CD4-positive, alpha-beta T cell treated with Interleukin-6 at 100 ng/mL for 8 hours (primary cell): ENCODE data around the gene HMX2.
"Not testable (repeated sequence)": the region's sequence is repeated elsewhere in the genome, so short reads cannot be mapped to it uniquely, and the experiment has no call there.

ENCODE experiments used
- DNase-seq: peaks from one replicate; pipeline ENCODE4 v3.0.0-alpha.2; 2020; ENCODE audit warnings: mixed read lengths, low spot score

HMX2 gene

DNA sequence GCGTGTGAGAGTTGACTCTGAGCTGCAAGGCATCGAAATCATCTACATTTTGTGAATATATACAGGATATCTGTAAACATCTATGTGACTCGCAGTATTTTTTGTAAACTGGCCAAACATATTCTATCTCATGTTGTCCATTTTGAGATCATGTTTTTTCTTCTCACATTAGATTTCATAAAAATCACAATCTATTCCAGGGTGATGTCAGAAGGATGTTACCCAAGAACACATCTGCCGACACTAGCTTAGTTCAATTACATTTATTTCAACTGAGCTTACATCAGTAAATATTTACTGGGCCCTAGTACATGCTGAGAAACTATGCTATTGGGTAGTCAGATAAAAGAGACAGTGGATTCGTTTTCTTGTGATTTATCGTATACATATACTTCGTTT, 3.8 kb downstream of the HMX2 start:
- no peak for DNase-seq

DNA sequence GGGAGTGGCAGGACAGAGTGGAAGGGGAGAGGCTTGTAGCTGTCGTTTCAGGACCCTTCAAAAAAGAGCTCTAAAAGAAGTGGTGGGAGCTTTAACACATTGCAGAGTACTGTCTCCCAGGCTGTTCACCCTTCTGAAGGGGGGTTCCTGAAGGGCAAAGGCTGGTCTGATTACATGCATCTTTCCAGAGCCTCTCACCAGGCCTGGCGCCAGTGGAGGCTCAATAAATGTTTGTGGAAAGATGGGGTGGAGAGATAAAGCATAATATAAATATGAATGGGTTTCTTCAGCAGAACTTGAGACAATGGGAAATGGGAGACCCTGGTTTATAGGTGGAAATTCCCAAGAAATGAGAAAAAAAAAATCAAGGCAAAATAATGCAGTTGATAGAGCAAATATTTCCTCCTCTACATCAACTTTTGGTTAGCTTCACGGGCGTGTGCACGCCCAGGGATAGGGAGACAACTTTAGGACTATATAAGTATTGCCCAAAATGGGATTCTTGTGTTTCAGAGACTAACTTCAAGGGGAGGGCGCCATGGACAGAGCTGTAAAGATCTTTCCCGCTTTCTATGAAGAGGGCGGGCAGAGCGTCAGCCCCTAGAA, 5.7 kb downstream of the HMX2 start:
- DNase-seq, result no peak

DNA sequence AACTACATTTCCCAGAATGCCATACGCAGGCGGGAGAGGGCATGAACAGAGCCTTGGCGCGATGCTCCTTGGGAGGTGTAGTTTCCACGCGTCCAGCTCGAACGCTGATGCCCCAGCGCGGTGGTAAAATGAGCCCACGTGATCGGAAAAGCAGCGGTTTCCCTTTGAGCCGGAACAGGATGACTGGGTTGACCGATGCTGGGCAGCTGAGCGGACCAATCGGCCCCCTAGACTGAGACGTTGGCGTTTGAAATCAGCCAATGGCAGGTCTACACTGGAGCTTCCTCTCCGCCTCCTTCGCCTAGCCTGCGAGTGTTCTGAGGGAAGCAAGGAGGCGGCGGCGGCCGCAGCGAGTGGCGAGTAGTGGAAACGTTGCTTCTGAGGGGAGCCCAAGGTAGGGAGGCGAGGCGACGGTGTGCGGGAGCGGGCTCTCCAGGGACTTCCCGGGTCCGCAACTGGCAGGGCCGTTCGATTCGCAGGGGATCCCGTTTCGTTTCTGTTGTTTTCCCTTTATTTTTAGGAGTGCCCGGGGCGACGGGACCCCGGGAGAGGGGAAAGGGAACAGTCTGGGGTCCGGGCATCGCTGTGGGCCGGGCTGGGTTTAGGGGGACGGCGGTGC, 6.3 kb downstream of the HMX2 start, which contains the start of gene BUB3:
Gene BUB3 (plus strand): TSS at position 311 of the 619 bp plus-strand sequence. CDS start 516 bp downstream, outside the sequence.
- peak; percentile 97 for DNase-seq

DNA sequence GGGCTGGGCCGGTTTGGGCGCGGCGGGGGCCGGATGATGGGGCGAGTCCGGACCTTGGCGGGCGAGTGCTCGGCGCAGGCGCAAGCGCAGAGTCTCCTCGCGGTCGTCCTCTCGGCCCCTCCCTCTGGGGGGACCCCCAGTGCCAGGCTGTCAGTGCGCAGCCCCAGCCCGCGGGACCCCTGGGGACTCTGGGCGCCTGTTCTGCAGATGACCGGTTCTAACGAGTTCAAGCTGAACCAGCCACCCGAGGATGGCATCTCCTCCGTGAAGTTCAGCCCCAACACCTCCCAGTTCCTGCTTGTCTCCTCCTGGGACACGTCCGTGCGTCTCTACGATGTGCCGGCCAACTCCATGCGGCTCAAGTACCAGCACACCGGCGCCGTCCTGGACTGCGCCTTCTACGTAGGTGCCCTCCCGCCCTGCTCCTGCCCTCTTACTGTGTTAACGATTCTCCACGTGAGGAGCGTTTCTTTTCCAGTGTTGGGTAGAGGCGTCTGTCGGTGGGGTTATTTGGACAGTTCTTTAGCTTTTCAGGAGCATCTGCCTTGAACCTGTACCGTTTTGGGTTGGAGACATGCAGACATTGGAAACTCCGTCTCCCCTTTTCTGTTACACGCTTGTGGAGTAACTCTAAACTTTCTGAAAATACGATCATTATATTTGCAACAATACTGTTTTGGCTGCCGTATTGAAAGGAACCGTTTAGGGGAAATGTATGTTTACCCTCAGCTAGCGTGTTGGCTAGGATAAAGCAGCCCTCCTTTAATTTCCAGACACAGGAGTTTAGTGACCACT, 7.0 kb downstream of the HMX2 start:
- DNase-seq, result no peak

DNA sequence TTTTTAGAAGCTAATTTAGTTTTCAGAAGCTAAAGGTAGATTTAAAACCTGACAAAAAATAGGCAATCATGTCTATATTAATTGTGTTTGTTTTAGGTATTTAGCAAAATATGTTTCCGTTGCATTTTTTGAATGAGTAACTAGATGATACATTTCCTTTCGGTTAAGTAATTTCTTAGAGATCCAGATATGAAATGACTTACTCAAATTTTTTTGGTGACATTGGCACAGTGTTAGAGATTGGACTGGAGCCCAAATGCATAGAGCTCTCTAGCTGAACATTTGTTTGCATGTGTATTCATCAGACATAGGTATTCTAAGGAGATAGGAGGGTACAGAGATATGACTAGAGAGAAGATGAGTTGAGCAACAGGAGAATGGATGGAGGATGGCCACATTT, 8.1 kb downstream of the HMX2 start:
- no peak for DNase-seq

DNA sequence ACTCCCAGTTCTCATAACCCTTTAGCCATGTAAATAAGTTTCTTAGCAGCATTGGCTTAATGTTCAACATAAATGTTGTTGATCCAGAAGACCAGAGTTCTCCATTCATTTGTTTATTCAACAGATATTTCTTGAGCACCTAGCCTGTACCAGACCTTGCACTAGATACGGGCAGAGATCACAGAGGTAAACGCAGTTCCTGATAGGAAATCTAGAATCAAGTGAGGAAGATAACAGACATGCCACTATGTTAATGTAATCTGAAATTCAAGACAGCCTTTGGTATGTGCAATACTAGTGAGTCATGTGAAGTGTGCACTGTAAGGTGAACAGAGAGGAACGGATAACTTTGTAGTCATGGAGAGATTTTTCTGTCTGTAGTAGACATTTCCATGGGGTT, 9.3 kb downstream of the HMX2 start:
- DNase-seq, result no peak

DNA sequence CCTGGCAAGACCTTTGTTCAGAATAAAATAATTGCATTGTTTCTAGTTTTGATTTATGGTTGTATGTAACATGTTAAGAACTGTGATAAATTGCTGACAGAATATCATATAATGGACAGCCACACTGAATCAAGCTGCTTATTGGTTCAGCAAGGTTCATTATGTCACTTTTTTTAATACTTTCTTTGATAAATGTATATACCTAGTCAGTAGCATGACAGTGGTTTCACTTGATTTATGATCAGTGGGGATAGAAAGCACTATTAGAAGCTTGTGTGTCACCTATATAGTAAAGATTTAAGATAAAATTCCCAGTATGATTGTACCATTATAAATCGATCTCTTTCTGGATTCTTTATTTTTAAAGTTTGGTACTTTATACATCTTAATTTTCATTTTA, 10.7 kb downstream of the HMX2 start:
- DNase-seq, result no peak

DNA sequence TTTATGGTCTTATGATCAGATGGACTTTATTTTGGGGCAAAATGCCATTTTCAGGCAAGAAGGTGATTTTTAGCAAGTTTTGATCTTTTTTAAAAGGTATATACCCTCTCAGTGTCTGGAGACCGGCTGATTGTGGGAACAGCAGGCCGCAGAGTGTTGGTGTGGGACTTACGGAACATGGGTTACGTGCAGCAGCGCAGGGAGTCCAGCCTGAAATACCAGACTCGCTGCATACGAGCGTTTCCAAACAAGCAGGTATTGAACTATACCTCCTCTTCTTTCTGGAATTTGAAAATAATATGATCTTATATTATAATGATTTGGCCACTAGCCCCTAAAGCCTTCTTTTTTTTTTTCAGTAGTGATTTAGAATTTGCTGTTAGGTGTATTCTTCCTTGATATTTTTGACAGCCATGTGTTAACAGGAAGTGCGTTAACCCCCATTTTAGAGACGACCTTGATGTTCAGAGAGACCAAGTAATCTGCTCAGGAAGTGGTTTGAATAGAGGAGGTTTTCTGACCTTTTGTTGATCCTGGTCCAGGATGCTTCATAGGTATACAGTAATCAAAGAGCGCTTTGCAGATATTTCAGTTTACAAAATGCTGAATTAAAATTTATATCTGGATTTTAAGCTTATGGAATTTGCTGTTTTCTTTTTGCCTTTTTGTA, 12.5 kb downstream of the HMX2 start:
- peak; percentile 68 for DNase-seq

DNA sequence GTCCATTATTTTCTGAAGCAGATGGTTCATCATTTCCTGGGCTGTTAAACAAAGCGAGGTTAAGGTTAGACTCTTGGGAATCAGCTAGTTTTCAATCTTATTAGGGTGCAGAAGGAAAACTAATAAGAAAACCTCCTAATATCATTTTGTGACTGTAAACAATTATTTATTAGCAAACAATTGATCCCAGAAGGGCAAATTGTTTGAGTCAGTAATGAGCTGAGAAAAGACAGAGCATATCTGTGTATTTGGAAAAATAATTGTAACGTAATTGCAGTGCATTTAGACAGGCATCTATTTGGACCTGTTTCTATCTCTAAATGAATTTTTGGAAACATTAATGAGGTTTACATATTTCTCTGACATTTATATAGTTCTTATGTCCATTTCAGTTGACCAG, 16.4 kb downstream of the HMX2 start:
- no peak for DNase-seq

DNA sequence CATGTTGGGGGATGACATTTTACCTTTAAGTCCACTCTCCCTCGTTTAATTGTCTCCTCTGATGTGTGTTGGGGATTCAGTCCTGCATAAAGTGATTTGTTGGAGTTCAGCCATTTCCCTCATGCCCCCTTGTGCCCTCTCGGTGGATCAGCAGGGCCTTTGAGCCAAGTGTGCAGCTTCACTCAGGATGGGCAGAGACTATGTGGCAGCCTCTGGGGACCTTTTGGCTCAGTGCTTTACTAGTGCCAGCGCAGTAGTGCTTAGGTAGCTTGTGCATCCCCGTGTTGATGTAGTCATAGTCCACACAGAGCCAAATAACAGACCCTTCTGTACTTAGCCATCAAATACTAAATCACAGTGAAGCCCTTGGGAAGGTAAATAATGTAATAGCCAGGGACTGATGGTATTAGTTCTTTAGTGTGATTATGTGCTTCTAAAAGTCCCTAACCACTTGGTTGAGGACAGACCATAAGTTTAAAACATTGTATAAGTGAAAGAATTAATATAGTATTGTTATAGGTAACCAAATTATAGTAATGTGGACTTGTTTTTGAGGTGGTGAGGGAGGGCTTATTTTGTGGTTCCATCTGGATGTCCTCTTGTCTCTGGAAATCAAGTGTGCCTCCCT, 17.6 kb downstream of the HMX2 start:
- DNase-seq, result no peak

DNA sequence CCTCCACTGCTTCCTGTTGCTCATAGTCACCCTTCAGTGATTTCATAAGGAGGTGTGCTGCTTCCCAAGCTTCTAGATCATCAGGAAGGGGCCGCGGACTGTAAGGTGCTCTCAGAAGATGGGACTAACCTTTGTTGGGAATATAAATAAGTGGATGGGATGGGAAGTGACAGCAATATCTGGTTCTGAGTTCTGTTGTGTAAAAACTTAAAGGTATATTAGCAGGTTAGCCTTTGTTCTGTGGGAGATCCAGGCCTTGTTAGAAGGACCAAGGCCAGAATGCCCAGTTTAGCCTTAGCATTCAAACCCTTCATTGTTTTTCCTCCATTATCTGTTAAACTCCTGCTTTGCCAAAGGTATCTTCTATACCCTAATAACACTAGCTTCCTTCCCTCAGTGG, 18.7 kb downstream of the HMX2 start:
- DNase-seq, result no peak

DNA sequence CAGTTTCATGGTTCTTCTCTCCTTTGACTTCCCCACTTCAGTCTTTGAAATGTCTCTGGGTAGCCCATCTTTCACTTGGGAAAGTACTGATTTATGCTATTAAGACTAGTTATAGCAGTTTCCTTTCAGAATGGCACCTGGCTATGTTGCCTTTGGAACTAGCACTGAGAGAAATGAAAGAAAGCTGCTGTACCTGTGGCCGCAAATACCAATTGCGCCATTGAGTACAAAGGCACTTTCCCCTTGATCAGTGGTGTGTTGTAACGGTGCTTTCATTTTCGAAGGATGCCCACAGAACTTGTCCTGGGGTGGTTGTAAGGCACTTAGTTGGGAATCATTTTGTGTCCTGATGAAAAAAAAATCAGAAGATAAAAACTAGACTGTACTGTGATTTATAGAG, 23.0 kb downstream of the HMX2 start:
- DNase-seq, result no peak

DNA sequence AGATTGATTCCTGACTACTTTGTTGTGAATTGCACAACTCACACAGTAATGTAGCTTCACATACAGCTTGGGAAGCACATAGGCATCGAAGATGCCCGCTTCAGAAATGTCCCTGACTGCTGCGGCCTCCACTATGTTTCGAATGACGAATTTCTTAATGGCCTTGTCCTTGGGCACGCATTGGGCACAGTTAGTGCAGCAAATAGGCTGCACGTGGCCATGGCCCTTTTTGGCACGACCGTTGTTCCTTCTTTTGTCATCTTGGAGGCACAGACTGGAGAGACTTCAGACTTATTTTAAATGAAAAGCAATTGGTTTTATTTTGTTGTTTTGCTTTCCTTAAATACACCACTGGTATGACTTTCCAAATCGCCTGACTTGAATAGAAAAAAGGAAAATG, 23.7 kb downstream of the HMX2 start:
- DNase-seq, result not testable (repeated sequence)

DNA sequence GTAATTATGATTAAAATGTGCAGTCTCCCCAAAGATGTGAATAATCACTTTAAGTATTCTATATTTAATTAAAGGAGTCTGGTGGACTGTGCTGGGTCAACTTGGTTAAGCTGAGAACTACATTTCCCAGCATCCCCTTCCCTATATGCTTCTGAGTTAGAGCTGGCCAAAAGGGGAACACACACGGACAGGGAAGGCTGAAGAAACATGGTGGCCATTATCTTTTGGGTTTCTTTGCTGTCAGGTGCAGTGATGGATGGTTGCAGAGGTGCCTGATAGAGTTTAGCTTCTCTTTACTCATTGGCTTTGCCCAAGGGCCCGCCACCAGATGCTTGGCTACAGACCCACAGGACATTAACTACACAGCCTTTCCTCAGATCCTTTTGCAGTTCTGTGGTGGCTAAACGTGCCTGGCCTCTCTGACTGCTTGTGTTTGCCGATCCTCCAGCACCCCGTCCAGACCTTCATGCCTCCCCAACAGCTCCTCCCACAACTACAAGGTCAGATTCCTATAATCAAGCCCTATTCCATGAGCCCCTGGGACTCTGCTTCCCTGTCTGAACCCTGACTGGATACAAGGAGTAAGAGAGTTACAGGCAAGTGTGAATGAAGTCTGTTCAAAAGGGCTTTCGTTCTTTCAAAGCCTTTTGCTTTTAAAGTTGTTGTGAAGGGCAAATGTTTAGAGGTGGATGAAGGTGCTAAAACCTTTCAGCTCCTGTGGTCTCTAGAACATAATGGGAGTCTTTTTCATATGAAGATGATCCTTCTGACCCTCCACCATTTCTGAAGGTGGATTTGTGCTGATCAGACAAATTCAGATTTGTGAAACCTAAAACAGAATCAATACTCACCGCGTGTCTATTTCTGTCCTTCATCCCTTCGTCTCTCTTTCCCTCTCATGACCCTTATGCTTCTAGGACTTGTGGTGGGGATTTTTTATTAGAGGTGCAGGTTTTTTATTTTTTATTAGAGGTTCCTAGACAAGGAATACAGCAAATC, 27.8 kb downstream of the HMX2 start:
- no peak for DNase-seq

DNA sequence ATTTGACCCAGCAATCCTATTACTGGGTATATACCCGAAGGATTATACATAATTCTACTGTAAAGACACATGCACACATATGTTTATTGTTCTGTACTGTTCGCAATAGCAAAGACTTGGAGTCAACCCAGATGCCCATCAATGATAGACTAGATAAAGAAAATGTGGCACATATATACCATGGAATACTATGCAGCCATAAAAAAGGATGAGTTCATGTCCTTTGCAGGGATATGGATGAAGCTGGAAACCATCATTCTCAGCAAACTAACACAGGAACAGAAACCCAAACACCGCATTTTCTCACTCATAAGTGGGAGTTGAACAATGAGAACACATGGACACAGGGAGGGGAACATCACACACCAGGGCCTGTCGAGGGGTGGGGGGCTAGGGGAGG, 30.5 kb downstream of the HMX2 start:
- not testable (repeated sequence) for DNase-seq

DNA sequence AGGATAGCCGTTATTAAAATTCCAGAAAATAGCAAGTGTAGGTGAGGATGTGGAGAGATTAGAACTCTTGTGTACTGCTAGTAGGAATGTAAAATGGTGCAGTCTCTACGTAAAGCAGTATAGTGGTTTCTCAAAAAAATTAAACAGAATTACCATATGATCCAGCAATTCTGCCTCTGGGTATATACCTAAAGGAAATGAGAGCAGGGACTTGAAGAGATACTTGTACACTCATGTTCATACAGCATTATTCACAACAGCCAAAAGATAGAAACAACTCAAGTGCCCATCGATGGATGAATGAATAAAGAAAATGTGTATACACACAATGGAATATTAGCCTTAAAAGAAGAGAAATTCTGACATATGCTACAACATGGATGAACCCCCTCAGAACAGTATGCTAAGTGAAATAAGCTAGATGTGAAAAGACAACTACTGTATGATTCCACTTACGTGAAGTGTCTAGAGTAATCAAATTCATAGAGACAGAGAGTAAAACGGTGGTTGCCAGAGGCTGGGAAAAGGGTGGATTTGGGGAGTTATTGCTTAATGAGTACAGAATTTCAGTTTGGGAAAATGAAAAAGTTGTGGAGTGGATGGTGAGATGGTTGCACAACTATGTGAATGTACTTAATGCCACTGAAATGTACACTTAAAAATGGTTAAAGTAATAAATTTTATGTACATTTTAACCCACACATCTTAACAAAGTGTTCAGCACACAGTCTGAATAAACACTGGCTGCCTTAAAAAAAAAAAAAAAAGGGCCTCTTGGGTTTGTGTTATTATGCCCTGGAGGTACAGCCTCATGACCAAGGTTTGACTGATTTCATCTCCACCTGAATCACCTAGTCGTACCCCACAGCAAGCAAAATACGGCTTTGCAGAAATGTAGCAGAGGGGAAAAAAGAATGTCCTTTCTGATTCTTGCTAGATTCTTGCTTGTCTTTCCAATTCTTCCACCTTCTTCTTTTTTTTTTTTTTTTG, 32.5 kb downstream of the HMX2 start:
- no peak for DNase-seq

DNA sequence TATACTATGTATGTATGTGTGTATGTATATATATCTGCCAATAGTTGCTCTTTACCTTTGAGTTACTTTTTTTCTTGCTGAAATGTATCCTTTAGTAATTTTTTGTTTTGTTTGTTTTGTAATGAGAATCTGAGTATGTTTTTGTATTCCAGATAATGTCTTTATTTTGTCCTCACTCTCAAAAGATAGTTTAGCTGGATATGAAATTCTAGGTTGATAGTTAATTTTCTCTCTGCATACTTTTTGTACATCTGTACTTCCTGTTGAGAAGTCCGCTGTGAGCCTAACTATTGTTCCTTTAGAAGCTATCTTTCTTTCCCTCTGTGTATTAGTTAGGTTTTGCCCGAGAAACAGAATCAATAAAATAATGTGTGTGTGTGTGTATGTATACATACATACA, 35.8 kb downstream of the HMX2 start:
- no peak for DNase-seq

DNA sequence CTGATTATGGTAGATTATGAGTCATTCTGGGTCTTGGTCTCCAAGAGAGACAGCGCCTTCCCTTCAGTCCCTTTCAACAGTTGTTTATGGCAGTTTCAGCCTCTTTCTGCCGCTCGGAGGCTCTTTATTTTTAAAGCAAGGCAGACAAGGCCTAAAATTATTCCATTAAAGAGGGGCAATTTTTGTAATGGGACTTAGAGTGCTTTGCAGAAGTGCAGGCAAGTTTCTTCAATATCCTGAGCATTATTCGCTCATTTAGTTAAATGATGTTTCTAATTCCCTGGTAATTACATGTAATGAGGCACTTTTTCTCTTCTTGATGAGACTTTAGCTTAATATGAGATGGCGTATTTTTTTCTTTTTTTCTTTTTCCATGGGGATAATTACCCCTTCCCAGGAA, 39.8 kb downstream of the HMX2 start:
- DNase-seq, result no peak

DNA sequence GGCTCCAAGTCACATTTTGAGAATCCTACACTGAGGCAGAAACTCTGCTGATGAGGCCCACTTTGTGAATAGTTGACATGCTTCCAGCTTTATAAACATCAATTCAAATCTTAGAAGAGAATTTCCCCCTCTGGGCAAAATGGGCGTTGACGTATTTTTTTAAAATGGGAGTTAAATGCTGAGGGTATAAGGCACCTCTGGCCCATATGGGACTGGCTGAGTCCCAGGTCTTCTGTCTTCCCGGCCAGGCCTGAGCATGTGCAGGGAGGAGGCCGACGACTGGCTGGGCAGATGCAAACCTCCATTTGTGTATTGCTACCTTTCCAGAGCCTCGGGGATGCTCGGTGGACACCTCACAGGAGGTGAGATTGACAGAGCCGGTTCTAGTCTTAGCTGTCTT, 44.0 kb downstream of the HMX2 start:
- DNase-seq, result no peak

DNA sequence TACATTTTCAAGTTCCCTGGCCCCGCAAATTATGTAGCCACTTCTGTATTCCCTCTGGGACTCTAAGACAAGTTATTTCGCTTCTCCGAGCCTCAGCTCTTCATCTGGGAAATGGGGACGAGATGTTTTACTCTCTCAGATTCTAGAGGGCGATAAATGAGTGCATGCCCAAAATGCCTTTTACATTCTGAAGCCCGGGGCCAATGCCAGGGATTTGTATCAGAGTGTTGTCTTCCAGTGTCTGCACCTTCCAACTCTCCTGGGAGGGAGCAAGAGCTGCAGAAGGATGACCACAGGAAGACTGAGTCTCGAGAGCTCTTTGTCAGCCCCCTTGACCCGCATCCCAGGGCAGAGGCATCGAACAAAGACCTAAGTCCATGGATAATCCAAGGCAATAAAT, 46.1 kb downstream of the HMX2 start:
- no peak for DNase-seq
